Activated naive CD8-positive, alpha-beta T cell treated with anti-CD3 and anti-CD28 coated beads, Interleukin-2, amount 50 U/mL, for 24 hours (primary cell): ENCODE data around the gene ETFA.

Experiments
- ATAC-seq: fragments of 150-1000 bp; cut with Tn5 transposase; one replicate; pipeline ENCODE4 v1.10.0; 2021
- DNase-seq: peaks from one replicate; pipeline ENCODE4 v3.0.0; 2021
- H3K27ac Mint-ChIP-seq: one replicate; pipeline ENCODE4 v1.8.0; 2021; ENCODE audit warnings: mild to moderate bottlenecking, mixed read lengths
- H3K27me3 Mint-ChIP-seq: one replicate; pipeline ENCODE4 v1.8.0; 2021; ENCODE audit warnings: mixed read lengths
- H3K36me3 Mint-ChIP-seq: one replicate; pipeline ENCODE4 v1.8.0; 2021; ENCODE audit warnings: low read depth, mixed read lengths
- H3K4me1 Mint-ChIP-seq: one replicate; pipeline ENCODE4 v1.8.0; 2021; ENCODE audit warnings: mixed read lengths
- H3K4me3 Mint-ChIP-seq: one replicate; pipeline ENCODE4 v1.8.0; 2021; ENCODE audit warnings: mild to moderate bottlenecking, moderate library complexity, mixed read lengths
- H3K9me3 Mint-ChIP-seq: one replicate; pipeline ENCODE4 v1.8.0; 2021; ENCODE audit warnings: mixed read lengths

The ETFA gene

GRCh38 chr15:76343313-76343996, 32.2 kb upstream of the ETFA start:
- no peak for DNase-seq
- Mint-ChIP-seq H3K36me3 (peaks cover 7% of the 10 kb centered on the region), H3K4me3 (no peak overlapping the region), H3K27me3 (peaks cover 78% of the 10 kb centered on the region), H3K9me3 (no peaks in the 10 kb centered on the region), H3K27ac (no peak overlapping the region), H3K4me1 (peaks cover 50% of the 10 kb centered on the region)
- ATAC-seq, result no peak

- peak overlapping the region; percentile 57 for H3K4me3 Mint-ChIP-seq
- peaks cover under 1% of the 10 kb centered on the region for H3K36me3 Mint-ChIP-seq
- no peak for ATAC-seq
- DNase-seq, result peak; percentile 26
- H3K9me3 Mint-ChIP-seq, result no peaks in the 10 kb centered on the region
- H3K27me3 Mint-ChIP-seq, result peaks cover 72% of the 10 kb centered on the region
- H3K4me1 Mint-ChIP-seq, result peaks cover 50% of the 10 kb centered on the region
- no peak overlapping the region for H3K27ac Mint-ChIP-seq
Measured at GRCh38 chr15:76342382-76343201, 31.3 kb upstream of the ETFA start.

- Mint-ChIP-seq H3K4me3 (peak overlapping the region; percentile 57), H3K9me3 (no peaks in the 10 kb centered on the region), H3K36me3 (no peaks in the 10 kb centered on the region), H3K27me3 (peaks cover 76% of the 10 kb centered on the region), H3K27ac (no peak overlapping the region), H3K4me1 (peaks cover 55% of the 10 kb centered on the region)
- ATAC-seq (no peak), DNase-seq (peak; percentile 5)
Measured at GRCh38 chr15:76342058-76342381, 30.8 kb upstream of the ETFA start.

DNA sequence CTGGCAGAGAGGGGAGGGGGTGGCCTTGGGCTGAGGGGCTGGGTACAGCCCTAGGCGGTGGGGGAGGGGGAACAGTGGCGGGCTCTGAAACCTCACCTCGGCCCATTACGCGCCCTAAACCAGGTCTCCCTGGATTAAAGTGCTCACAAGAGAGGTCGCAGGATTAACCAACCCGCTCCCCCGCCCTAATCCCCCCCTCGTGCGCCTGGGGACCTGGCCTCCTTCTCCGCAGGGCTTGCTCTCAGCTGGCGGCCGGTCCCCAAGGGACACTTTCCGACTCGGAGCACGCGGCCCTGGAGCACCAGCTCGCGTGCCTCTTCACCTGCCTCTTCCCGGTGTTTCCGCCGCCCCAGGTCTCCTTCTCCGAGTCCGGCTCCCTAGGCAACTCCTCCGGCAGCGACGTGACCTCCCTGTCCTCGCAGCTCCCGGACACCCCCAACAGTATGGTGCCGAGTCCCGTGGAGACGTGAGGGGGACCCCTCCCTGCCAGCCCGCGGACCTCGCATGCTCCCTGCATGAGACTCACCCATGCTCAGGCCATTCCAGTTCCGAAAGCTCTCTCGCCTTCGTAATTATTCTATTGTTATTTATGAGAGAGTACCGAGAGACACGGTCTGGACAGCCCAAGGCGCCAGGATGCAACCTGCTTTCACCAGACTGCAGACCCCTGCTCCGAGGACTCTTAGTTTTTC, 30.2 kb upstream of the ETFA start:
- peak; percentile 17 for DNase-seq
- ATAC-seq, result no peak
- Mint-ChIP-seq H3K36me3 (no peaks in the 10 kb centered on the region), H3K27ac (no peak overlapping the region), H3K27me3 (peaks cover 78% of the 10 kb centered on the region), H3K9me3 (no peaks in the 10 kb centered on the region), H3K4me3 (peak overlapping the region; percentile 57), H3K4me1 (peaks cover 57% of the 10 kb centered on the region)

DNA sequence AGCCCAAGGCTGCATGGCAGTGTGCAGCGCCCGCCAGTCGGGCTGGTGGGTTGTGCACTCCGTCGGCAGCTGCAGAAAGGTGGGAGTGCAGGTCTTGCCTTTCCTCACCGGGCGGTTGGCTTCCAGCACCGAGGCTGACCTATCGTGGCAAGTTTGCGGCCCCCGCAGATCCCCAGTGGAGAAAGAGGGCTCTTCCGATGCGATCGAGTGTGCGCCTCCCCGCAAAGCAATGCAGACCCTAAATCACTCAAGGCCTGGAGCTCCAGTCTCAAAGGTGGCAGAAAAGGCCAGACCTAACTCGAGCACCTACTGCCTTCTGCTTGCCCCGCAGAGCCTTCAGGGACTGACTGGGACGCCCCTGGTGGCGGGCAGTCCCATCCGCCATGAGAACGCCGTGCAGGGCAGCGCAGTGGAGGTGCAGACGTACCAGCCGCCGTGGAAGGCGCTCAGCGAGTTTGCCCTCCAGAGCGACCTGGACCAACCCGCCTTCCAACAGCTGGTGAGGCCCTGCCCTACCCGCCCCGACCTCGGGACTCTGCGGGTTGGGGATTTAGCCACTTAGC, 29.6 kb upstream of the ETFA start:
- H3K36me3 Mint-ChIP-seq, result no peaks in the 10 kb centered on the region
- peak; percentile 57 for DNase-seq
- no peaks in the 10 kb centered on the region for H3K9me3 Mint-ChIP-seq
- H3K27me3 Mint-ChIP-seq, result peaks cover 81% of the 10 kb centered on the region
- H3K4me1 Mint-ChIP-seq, result peaks cover 59% of the 10 kb centered on the region
- peak overlapping the region; percentile 80 for H3K4me3 Mint-ChIP-seq
- ATAC-seq, result peak; percentile 53
- H3K27ac Mint-ChIP-seq, result no peak overlapping the region

GRCh38 chr15:76340198-76340802, 29.0 kb upstream of the ETFA start:
- H3K4me1 Mint-ChIP-seq, result peaks cover 61% of the 10 kb centered on the region
- no peak overlapping the region for H3K27ac Mint-ChIP-seq
- peak overlapping the region; percentile 80 for H3K4me3 Mint-ChIP-seq
- no peaks in the 10 kb centered on the region for H3K9me3 Mint-ChIP-seq
- DNase-seq, result peak; percentile 32
- ATAC-seq, result no peak
- peaks cover 81% of the 10 kb centered on the region for H3K27me3 Mint-ChIP-seq
- H3K36me3 Mint-ChIP-seq, result no peaks in the 10 kb centered on the region

- Mint-ChIP-seq H3K36me3 (no peaks in the 10 kb centered on the region), H3K4me1 (peaks cover 64% of the 10 kb centered on the region)
- DNase-seq, result peak; percentile 17
Measured at GRCh38 chr15:76339305-76340197, 28.3 kb upstream of the ETFA start.

GRCh38 chr15:76338486-76339304, 27.4 kb upstream of the ETFA start:
- Mint-ChIP-seq H3K36me3 (no peaks in the 10 kb centered on the region), H3K27me3 (peaks cover 81% of the 10 kb centered on the region), H3K4me1 (peaks cover 62% of the 10 kb centered on the region), H3K27ac (no peak overlapping the region), H3K4me3 (peak overlapping the region; percentile 80), H3K9me3 (no peaks in the 10 kb centered on the region)
- no peak for ATAC-seq
- DNase-seq, result no peak

More at GRCh38 chr15:76339305-76340197, 28.3 kb upstream of the ETFA start:
- Mint-ChIP-seq H3K27ac (peak overlapping the region; percentile 14), H3K9me3 (no peaks in the 10 kb centered on the region), H3K4me3 (peak overlapping the region; percentile 80), H3K27me3 (peaks cover 83% of the 10 kb centered on the region)
- ATAC-seq, result no peak

DNA sequence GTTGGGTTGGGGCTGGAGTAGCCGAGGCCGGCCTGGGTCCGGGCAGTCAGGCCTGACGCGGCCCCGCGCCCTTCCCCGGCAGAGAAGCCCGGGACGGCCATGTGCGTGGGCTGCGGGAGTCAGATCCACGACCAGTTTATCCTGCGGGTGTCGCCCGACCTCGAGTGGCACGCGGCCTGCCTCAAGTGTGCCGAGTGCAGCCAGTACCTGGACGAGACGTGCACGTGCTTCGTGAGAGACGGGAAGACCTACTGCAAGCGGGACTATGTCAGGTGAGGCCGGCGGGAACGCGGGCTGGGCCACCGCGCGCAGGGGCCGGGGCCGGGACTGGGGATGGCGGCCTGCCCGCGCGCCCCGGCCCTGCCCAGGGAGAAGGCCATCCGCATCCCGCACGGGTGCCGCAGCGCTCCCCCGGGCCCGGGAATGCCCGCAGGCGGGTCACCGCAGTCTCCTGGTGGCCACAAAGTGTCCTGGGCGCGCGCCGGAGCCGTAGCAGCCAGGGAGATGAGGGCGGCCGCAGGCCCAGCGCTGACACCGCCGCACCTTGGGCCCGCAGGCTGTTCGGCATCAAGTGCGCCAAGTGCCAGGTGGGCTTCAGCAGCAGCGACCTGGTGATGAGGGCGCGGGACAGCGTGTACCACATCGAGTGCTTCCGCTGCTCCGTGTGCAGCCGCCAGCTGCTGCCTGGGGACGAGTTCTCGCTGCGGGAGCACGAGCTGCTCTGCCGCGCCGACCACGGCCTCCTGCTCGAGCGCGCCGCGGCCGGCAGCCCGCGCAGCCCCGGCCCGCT, 26.6 kb upstream of the ETFA start:
- Mint-ChIP-seq H3K4me1 (peaks cover 56% of the 10 kb centered on the region), H3K27me3 (peaks cover 80% of the 10 kb centered on the region), H3K9me3 (no peaks in the 10 kb centered on the region), H3K27ac (no peak overlapping the region), H3K36me3 (no peaks in the 10 kb centered on the region), H3K4me3 (peak overlapping the region; percentile 45)
- ATAC-seq, result no peak
- DNase-seq, result no peak

GRCh38 chr15:76337059-76337695, 25.9 kb upstream of the ETFA start:
- Mint-ChIP-seq H3K4me1 (peaks cover 55% of the 10 kb centered on the region), H3K27ac (peak overlapping the region; percentile 23), H3K4me3 (peak overlapping the region; percentile 69), H3K36me3 (no peaks in the 10 kb centered on the region), H3K9me3 (no peaks in the 10 kb centered on the region), H3K27me3 (peaks cover 84% of the 10 kb centered on the region)
- ATAC-seq, result no peak
- no peak for DNase-seq

DNA sequence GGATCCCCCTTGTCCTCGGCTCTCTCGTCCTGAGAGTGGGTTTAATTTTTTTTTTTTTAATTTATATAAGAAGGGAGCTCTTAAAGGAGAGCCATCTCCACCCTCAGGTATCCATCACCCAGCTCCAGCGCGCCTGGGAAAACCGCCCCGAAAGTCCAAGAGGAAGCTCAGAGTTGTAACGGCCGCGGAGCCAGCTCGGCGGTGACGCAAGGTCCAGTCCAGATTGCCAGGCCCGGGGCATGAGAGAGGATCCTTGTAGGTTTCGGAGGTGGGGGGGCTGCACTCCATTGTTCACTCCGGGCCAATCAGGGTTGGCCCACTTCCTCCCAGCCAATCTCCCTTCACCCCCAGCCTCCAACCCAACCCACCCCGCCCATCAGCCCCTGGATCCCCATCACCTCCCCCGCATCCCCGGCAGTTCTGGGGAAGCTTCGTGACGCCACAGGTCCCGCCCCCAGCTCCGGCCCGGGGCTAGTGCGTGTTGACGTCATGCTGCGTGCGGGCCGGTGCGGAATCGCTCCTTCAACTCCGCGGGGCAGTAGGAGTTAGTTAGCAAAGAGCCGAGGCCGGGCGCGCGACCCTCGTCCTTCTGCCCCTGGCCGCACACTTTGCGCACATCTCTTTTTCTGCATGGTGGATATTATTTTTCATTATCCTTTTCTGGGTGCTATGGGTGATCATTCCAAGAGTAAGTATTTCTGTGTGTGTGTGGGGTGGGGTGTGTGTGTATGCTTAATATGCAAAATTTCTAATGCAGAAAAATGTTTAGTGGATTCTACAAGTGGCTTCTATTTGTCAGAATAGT, 25.2 kb upstream of the ETFA start, which contains the start of gene ISL2:
Gene ISL2, plus strand, starts transcription at position 520 of the 805 bp plus-strand sequence. Its CDS starts 111 bp downstream, at position 631.
- Mint-ChIP-seq H3K36me3 (no peaks in the 10 kb centered on the region), H3K27ac (peak within 1 kb of the TSS; percentile 59), H3K4me3 (peak within 1 kb of the TSS; percentile 69), H3K4me1 (peaks cover 48% of the 10 kb centered on the region), H3K27me3 (peaks cover 77% of the 10 kb centered on the region), H3K9me3 (no peaks in the 10 kb centered on the region)
- ATAC-seq (peak; percentile 47), DNase-seq (peak; percentile 79)
